Activated naive CD4-positive, alpha-beta T cell treated with anti-CD3 and anti-CD28 coated beads, Interleukin-2, amount 50 U/mL, for 16 hours (primary cell): ENCODE results near the gene ADGRG3.

Experiments
- DNase-seq: peaks from one replicate; pipeline ENCODE4 v3.0.0-alpha.2; 2020

ADGRG3 gene

DNA sequence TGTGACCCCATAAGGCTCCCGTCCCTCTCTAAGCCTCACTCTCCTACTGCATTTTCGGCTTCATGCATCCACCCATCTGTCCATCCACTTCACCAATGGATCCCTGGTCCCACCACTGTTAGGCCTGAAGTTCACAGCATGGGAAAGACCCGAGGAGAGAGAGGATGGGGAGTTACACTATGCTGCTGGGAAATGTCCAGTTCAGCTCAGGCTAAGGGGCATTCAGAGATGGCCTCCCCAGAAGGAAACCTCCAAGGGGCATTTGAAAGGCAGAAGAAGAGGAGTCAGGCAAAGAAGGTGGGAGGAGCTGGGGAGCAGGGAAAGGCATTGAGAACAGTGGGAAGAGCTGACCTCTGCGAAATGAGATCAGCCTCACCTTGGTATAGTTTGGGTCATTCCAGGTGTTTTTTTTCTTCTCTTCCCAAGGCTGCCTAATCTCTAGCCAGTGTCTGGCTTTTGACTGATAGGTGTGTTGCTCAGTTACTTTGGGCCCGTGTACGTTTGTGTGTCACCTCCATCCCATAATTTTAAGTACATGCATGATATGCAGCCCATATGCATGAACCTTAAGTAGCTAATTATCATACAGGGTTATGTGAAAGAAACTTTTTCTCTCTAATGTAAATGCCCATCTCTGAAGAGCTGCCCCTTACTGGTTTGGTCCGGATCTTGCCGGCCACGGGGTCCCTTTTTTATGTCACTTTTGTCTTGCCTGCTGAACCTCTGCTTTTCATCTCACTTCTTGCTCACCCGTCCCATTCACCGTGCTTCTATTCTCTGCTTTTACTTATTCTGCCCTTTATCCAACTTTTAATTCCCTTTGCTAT is 14.9 kb downstream of the ADGRG3 start:
- DNase-seq, result no peak

DNA sequence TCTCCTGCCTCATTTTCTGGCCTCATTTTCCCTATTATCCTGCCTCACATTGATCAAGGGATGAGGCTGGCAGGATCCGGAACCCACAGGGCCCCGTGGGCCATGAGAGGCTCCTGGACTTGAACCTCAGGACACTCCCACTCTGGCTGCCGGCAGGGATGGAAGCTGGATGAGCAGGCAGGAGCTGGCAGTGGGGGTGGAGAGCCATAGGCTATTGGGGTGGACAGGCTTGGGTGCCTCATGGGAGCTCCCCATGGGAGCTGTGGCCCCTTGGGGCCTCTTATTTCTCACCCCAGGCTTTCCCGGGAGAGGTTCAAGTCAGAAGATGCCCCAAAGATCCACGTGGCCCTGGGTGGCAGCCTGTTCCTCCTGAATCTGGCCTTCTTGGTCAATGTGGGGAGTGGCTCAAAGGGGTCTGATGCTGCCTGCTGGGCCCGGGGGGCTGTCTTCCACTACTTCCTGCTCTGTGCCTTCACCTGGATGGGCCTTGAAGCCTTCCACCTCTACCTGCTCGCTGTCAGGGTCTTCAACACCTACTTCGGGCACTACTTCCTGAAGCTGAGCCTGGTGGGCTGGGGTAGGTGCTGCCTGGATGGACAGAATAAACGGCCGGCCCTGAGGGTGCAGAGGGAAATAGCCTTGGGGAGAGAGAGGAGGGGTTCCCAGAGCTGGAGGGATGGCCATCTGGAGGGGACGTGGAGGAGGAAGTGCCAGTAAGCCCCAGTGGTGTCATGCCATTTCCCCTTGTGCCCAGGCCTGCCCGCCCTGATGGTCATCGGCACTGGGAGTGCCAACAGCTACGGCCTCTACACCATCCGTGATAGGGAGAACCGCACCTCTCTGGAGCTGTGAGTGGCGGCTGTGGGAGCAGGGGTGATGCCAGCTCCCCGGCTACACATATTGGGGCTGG is 15.8 kb downstream of the ADGRG3 start:
- no peak for DNase-seq

DNA sequence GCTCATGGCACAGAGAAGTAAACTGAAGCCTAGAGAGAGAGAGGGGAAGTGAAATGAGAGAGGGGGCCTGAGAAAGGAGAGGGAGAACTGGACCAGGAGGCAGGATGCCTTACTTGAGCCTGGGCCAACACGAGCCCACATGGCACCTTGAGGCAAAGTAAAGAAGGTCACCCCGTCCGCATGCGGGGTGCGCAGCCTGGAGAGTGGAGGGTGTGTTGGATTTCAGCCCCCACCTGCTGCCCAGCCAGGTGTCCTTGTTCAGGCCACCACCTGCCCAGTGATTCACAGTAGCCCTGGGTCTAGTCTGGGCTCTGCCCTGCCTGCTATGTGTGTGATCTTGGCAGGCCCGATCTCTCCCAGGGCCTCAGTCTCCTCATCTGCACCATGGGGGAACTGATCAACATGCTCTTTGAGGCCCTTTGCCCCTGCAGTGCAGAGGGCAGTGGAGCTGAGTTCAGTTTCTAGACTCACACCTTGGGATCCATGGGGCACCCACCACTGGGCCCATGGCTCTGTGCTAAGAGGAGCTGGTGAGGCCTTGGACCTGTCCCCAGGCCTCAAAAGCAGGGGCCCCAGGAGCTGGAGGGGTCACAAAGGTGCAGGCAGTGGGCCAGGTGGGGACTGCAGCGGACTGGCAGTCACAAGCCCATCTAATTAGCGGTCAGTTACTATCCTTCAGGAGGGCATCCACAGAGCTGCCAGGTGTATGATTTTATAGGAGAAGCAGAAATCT is 16.7 kb downstream of the ADGRG3 start:
- DNase-seq, result no peak

DNA sequence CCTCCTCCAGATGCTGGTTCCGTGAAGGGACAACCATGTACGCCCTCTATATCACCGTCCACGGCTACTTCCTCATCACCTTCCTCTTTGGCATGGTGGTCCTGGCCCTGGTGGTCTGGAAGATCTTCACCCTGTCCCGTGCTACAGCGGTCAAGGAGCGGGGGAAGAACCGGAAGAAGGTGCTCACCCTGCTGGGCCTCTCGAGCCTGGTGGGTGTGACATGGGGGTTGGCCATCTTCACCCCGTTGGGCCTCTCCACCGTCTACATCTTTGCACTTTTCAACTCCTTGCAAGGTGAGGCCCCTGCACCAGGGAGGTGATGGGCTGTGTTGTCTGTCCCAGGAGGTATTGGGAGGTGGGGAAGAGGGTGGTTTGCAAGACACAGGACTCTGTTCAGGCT is 17.5 kb downstream of the ADGRG3 start:
- DNase-seq, result no peak

DNA sequence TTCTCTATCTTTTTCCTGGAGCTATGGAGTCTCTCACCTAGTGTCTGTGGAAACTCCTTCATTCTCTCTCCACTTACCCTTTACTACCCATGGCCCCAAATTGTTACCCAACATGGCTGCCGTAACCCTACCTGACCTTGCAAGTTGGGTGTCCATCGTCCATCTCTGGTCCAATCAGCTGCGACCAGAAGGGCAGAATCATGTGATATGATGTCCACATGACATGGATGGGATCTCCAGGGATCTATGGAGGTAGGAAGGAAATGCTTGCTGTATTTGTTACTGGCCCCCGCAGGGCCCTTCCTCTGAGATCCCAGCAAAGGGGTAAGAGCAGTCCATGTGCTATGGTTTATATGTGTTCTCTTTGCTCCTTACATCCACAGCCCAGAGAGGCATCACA is 18.5 kb downstream of the ADGRG3 start:
- DNase-seq, result no peak

DNA sequence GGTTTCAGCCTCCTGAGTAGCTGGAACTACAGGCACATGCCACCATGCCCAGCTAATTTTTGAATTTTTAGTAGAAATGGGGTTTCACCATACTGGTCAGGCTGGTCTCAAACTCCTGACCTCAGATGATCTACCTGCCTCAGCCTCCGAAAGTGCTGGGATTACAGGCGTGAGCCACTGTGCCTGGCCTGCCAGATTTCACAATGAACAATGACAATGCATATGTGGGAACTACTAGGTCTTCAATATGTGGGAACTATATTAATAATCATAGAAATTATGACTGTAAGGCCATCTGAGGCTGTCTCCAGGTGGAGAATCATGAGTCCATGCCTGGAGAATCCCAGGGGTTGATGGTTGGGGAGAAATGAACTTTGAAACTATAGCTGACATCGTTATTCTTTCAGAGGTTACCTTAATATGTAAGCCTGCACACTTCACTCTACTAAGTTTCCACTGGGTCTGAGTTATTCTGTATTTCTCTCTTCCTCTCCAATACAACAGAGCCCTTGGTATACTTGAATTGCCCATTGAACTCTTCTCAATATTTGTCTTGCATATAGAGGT is 19.3 kb downstream of the ADGRG3 start:
- DNase-seq, result no peak

DNA sequence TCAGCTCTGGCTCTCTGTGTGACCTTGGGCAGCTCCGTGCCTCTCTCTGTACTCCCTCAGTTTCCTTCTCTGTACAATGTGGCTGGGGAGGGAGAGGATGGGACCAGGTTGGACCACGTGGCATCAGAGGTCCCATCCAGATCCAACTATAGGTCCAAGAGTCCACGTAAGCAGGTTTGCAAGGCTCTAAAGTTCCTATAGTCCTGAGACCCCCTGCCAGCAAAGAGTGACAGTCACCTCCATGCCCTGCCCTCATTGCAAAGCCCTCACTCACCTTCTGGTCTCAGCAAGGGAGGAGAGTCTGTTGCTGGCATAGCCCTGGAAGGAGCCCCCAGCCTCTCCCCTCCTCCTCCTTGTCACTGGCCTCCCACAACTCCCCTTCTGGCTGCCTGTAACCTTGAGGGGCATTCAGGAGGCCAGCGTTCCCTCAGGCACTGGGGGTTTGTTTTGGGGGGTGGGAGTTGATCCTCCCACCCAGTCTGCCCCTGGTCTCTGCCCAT is 20.4 kb downstream of the ADGRG3 start:
- DNase-seq, result no peak

DNA sequence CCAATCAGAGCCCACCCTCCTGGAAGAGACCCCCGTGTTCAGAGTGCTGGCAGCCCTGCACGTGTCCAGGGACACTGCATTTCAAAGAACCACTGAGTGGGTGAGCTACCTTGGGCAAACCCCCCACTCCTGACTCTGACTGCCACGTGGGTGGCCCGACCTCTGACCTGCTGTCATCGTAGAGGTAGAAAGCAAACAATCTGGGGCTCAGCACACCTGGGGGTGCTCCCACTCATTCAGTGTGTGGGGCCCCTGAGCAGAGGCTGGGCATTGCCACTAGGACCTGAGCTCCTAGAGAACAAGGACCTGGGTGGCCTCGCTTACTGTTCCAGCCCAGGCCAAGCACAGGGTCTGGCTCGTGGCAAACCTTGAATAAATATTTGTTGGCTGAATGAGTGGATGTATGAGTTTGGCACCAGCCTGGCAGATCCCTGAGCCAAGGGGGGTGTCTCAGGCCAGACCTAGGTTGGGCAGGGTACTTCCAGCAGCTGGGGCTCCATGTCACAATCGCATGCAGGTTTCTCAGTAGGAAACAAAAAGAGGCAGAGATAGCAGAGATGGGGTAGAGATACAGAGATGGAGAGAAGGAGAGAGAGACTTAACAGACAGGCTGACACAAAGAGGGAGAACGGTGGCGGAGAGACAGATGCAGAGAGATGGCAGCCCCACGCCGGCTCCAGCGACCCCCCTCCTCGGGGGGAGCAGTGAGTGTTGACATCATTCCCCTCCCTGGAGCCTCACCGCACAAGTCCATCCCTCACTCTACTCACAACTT is 21.1 kb downstream of the ADGRG3 start:
- no peak for DNase-seq

DNA sequence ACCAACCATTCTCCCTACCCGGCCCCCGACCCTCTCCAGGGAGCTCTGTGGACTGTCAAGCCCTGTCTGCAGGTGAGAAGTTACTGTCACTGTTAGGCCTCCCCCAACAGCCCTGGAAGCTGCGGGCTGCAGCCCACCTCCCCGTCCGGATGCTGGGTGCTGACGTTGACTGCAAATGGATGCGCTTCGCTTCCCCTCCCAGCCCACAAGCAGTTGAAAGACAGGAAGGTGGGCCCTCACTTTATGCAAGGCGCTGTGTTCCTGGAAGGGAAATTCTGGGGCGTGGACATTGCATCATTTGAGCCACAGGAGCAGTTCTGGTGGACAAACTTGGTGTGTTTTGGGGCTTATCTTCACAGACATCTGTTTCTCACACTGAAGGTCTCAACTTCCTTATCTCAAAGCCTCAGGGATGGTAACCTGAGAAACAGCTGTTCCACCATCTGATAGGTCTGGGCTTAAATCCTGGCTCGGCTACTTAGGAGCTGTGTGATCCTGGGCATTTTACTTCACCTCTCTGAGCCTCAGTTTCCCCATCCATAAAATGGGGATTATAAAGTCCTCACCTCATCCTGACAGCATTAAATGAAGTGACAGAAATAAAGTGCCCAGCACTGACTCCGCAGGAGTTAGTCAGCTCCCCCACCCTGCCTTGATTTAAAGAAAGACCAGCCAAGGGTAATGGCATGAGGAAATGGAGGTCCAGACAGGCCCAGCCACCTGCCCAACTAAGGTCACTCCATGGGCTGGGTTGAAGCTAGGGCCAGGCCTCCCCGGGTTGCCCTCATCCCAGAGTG is 21.9 kb downstream of the ADGRG3 start:
- DNase-seq, result peak; percentile 24

DNA sequence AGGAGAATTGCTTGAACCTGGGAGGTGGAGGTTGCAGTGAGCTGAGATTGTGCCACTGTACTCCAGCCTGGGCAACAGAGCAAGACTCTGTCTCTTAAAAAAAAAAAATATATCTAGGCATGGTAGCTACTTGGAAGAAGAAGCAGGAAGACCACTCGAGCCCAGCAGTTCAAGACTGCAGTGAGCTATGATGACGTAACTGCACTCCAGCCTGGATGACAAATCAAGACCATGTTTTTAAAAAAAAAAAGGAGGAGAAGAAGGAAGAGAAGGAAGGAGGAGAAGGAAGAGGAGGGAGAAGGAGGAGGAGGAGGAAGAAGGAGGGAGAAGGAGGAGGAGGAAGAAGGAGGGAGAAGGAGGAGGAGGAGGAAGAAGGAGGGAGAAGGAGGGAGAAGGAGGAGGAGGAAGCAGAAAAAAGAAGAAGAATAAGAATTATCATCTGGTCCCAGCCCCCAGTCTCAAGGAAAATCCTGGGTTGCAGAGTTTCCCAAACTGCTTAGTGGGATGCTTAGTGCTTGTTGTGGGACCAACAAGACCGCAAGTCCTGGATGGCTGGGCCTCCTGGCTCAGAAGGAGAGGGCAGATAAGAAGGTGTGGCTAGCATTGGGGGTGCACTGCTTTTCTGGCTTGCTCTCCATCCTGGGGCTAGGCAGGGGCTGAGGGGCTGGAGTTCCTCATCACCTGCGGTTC is 22.8 kb downstream of the ADGRG3 start:
- DNase-seq, result no peak

DNA sequence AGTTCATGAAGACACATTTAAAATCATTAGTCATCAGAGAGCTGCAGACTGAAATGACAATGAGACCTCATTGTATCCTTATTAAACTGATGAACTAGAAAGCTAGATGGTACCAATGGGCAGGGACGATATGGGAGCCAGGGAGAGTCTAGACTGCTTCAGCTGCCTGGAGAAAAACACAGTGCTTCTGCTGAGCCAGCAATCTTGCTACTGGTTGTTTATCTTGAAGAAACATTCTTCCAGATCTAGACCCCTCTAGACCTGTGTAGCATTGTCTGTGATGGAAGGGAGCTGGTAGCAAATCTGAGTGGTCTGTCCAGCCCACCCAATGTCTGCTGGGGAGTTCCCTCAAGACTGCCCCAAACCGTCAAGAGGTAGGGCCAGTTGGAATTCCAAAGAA is 24.5 kb downstream of the ADGRG3 start:
- no peak for DNase-seq

DNA sequence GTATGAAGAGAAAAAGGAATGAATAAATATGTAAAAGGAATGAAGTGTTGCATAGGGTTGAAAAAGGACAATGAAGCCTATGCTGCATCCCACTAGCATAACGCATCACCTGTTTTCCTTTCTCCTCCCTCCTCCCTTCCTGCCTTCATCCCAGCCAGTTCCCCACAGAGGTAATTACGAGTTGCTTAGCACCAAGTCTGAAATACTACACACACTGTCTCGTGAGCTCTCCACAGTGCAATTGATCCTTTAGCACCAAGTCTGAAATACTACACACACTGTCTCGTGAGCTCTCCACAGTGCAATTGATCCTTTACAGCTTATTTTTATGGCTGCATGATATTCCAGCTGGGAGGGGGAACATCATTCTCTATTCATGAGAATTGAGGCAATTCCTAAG is 25.4 kb downstream of the ADGRG3 start:
- DNase-seq, result no peak

DNA sequence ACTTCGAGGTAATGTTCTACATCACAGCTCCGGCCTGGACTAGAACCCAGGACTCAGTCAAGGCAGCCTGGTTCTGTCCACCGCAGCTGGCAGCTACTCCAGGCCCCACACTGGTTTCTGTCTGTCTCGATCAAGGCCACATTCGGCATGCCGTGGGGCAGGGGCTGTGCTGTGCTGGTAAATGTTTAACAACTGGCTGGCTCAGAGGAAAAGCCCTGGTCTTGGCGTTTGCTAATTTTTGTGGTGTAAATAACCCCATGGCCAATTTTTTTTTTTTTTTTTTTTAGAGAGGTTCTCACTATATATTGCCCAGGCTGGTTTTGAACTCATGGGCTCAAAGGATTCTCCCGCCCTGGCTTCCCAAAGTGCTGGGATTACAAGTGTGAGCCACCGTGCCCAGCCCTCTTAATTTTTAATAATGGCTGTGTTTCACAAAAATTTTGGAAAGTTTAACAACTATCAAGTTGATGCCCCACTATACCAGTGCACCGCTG is 26.2 kb downstream of the ADGRG3 start:
- no peak for DNase-seq

DNA sequence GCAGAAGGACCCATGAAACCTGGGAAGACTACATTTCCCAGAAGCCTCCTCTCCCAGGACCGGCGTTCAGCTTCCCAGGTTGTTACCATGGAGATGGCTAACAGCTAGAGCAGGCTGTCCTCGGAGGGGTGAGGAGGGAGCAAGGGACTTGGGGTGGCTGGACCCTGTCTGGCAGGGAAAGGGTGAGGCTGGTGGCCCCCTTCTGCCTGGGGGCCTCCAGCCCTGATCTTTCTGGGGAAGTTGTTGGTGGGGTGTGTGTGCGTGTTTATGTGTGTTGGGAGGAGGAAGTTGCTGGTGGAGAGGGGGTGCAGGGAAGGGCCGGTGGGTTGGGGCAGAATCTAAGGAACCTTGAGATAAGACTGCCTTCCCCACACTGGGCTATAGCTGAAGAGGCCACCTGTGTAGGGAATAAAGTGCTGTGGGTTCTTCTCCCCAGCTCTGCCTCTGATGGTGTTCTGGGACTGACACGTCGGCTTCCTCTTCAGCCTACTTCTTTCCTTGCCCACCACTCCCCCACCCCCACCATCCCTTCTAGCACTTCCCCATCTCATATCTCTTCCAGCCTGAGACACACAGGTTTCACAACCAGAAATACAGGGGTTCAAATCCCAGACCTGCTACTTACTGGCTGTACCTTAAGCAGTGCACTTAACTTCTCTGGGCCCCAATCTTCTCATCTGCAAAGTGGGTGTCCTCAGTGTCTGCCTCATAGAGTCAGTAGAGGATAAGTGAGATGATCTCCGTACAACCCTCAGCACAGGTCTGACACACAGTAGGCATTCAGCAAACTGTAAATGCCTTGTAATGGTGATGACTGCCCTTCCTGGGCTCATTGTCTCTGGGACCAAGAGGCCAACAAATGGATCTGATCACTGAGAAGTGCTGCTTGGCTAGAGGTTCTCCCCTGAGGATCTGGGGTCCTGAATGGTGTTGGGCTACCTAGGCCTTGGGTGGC is 26.9 kb downstream of the ADGRG3 start, which contains the start of gene DRC7:
Gene DRC7 (plus strand): TSS at position 82 of the 955 bp plus-strand sequence. CDS start 3,144 bp downstream, outside the sequence.
- no peak for DNase-seq

DNA sequence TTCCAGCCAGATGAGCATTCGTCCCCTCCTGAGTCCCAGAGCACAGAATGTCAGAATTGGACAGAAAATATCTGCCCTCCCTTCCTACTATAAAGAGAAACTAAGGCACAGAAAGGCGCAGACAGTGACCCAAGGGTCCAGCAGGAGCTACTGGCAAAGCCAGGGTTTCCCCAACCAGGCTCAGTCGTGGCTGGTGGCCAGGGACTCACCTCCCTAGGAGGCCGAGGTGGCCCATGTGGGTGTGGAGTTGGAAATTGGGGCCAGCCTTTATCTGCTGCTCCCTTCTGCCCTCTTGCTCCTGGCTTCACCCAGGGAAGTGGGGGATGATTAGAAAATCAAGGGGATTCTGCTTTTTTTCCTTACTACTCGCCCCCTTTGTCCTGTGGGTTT is 27.6 kb downstream of the ADGRG3 start:
- no peak for DNase-seq

DNA sequence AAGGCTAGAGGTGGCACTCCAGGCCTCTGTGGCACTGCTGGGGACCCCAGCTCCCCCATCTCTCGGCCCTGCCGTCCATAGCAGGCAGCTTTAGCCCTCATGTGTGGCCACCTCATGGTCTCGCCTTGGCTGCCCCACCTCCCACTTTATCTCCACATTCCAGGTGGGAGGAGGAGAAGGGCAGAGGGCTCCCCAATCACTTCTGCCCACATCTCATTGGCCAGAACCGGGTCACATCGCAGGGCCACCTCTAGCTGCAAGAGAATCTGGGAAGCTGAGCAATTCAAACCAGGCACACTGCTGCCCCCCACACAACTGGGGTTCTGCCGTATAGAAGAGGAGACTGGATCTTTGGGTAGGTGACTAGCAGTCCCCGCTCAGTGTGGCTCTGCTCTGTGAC is 28.1 kb downstream of the ADGRG3 start:
- no peak for DNase-seq

DNA sequence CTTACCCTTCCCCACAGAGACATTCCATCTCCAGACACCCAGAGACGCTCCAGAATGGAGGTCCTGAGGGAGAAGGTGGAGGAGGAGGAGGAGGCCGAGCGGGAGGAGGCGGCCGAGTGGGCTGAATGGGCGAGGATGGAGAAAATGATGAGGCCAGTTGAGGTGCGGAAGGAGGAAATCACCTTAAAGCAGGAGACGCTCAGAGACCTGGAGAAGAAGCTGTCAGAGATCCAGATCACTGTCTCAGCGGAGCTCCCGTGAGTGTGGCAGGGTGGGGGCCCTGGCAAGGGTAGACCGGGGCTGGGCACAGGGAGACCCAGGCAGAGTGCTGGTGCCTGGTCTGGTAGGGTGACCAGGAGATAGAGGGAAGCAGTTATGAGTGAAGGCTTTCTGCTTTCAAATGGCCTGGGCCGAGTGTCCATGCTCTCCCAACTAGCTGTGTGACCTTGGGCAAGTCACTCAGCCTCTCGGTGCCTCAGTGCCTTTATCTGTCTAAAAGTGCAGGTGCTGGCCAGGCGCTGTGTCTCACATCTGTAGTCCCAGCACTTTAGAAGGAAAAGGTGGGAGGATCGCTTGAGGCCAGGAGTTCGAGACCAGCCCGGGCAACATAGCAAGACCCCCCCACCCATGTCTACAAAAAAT is 29.9 kb downstream of the ADGRG3 start:
- no peak for DNase-seq

DNA sequence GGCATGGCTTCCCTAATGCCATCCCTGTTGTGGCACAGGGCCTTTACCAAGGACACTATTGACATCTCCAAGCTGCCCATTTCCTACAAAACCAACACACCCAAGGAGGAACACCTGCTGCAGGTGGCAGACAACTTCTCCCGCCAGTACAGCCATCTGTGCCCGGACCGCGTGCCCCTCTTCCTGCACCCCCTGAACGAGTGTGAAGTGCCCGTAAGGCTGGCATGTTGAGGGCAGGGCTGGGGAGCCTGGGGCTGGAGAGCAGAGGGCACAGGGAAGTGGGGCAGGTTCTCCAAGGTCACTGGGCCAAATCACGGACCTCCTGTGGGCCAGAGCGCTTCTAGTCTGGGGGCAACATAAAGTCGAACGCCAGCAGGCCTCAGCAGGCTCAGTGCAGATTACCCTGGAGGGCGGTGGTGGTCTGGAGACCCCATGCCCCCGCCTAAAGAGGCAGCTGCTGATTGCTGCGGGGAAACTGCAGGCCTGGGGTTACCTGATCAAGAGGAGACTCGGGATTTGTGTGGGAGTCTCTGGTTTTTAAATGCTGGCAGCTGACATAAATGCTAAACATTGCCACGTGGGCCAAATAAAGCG is 30.8 kb downstream of the ADGRG3 start:
- DNase-seq, result no peak
